Ramos (cell line): Measurements from ENCODE around the gene PALD1.

ENCODE experiments used
- in situ Hi-C: fragments of 300-500 bp; cut with MboI; formaldehyde crosslinking; loops from one replicate; pipeline ENCODE4 v1.14.3; 2022; ENCODE audit warnings: low sequenced_read_pairs; ENCODE audit not compliant: unreplicated experiment

The PALD1 gene

DNA sequence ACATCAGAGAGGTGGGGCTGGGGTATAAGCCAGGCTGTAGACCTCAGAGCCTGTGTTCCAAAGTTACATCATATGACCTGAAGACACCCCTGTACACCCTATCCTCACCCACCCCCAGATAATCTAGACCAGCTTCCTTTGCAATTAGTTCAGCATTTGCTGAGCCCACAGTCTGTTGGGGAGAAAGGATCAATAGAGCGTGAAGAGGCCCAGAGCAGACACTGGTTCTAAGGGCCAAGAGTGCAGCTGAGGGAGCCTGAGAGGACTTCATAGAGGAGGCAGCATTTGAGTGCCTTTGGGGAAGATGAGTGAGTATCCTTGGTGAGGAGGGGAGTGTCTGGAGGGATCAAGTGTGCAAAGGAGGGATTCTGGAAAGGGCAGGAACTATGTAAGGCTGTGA is 65.3 kb downstream of the PALD1 start:
- in situ Hi-C loops = no loop called here

GRCh38 chr10:70544431-70545340 is 66.1 kb downstream of the PALD1 start:
- in situ Hi-C loops = loop anchor here (5.0 kb wide), 1 partner anchor 218 kb away; no protein-coding TSS in a partner anchor

DNA sequence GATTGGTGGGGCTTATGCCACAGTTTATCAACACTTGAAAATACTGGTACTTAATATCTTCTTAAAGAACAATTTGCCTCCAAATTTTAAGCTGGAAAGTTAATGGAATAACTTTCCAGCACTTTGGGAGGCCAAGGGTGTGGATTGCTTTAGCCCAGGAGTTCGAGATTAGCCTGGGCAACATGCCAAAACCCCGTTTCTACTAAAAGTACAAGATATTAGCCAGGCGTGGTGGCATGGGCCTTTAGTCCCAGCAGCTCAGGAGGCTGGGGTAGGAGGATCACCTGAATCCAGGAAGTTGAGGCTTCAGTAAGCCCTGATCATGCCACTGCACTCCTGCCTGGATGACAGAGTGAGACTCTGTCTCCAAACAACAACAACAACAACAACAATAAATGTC is 68.0 kb downstream of the PALD1 start:
- in situ Hi-C loops = loop anchor here (5.0 kb wide), 1 partner anchor 216 kb away; no protein-coding TSS in a partner anchor

DNA sequence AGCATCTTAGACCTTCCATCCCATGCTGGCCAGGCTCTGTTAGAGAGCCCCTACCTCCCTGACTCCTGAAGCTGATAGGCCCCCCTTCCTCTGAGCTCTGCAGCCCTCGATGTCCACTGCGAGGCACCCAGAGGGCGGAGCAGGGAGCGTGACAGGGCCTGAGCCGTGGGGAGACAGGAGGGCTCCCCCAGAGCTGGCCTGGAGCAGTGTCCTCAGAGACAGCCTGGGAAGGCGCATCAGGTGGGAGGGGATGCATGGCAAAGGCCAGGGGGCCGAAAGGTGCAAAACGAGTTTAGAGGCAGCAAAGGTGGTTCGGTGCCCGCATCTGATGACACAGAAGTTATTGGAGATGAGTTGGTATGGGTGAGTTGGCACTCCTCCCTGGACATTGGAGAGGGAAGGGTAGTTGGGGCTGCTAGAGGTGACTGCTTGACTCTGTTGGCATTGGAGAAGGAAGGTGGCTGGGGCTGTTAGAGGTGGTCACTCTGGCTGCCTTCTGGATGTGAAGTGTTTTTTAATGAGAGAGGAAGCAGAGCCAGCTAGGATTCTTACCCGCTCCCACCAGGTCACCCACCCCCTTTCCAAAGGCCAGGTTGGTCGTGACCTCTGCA is 70.9 kb downstream of the PALD1 start:
- in situ Hi-C loops = loop anchor here (5.0 kb wide), 1 partner anchor 213 kb away; no protein-coding TSS in a partner anchor

DNA sequence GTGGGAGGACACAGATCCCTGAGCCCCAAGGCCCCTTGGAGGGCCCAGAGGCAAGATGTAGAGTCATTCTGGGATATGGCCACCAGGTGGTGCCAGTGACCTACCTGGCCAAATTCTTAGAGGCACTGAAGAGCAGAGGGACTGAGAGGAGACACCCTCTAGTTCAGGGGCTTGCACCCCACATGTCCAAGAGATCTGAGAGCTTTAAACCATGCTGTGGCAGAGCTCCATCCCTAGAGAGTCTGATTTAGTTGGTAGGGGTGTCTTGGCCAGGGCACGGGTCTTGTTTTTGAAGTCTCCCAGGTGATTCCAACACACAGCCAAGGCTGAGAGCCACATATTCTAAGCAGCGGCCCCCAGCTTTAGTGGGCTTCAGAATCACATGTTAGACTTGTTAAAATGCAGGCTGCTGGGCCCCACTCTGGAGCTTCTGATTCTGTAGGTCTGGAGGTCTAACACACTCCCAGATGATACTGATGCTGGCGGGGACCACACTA is 71.4 kb downstream of the PALD1 start:
- in situ Hi-C loops = loop anchor here (5.0 kb wide), 2 partner anchors 212 to 332 kb away; no protein-coding TSS in a partner anchor

GRCh38 chr10:70550459-70550858 is 71.9 kb downstream of the PALD1 start:
- in situ Hi-C loops = loop anchor here (5.0 kb wide), 1 partner anchor 332 kb away; no protein-coding TSS in a partner anchor

DNA sequence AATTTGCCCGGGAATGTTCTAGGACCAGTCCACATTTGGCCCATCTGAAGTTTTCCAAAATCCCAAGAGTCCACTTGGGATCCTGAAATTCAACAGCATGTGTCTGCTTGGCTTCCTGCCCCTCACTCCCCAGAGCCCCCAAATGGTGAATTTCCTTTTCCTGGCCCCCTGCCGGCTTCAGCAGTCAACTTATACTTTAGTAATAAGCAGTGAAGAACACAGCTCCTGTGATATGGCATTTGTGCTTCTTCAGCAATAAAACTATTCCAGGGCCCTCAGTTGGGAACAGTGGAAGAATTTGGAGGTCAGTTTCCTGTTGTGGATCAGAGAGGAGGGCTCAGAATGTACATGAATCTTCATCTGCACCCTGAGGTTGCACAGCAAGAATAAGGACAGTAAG is 72.9 kb downstream of the PALD1 start:
- in situ Hi-C loops = loop anchor here (5.0 kb wide), 1 partner anchor 331 kb away; no protein-coding TSS in a partner anchor

DNA sequence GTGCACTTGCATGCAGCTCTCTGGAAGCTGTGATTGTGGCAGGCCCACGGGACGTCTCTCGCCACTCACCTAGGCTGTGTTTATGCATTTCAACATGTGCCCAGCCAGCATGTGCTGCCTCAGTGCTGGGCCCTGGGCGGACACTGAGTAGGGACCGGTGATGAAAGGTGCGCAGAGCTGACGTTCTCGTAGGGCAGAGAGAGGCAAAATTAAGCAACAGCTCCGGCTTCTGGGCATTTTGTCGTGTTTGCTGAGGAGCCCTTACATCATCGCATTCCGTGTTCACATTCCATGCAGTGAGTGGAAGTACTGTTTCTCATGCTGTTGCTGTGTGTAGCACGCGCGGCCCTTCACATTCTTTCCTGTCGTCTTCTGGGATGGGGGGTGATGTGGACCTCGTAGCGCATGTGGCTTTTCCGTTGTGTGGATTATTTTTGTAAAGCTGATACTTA is 73.4 kb downstream of the PALD1 start:
- in situ Hi-C loops = loop anchor here (5.0 kb wide), 1 partner anchor 330 kb away; no protein-coding TSS in a partner anchor

DNA sequence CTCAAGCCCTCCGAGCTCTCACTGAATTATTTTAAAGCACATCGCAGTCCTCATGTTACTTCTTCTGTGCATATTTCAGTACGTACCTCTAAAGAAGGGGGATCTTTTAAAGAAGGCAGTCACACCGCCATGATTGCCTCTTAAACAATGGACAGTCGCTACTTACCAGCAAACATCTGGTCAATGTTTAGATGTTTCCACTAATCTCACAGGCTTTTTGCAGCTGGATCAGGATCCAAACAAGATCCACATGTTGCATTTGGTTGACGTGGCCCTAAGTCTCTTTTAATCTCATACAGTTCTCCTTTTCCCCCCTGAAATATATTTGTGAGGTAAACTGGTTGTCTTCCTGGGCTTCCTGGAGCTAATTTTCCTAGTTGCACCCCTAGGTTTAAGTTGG is 74.0 kb downstream of the PALD1 start:
- in situ Hi-C loops = loop anchor here (5.0 kb wide), 1 partner anchor 330 kb away; no protein-coding TSS in a partner anchor

DNA sequence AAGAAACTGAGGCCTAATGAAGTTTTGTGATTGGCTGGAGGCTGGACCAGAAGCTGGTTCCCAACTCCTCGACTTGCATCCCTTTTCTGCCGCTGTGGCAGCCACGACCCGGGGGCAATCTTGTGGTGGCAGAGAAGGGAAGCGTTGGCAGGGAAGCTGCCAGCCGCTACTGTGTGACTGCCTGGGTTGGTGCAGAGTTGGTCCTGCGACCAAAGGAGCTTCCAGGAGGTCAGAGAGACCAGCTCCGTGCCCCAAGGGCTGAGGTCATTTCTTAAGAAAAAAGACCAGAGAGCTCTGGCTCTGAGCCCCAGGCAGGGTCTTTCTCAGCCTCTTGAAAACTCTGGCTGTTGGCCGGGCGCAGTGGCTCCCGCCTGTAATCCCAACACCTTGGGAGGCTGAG is 76.8 kb downstream of the PALD1 start:
- in situ Hi-C loops = no loop called here

DNA sequence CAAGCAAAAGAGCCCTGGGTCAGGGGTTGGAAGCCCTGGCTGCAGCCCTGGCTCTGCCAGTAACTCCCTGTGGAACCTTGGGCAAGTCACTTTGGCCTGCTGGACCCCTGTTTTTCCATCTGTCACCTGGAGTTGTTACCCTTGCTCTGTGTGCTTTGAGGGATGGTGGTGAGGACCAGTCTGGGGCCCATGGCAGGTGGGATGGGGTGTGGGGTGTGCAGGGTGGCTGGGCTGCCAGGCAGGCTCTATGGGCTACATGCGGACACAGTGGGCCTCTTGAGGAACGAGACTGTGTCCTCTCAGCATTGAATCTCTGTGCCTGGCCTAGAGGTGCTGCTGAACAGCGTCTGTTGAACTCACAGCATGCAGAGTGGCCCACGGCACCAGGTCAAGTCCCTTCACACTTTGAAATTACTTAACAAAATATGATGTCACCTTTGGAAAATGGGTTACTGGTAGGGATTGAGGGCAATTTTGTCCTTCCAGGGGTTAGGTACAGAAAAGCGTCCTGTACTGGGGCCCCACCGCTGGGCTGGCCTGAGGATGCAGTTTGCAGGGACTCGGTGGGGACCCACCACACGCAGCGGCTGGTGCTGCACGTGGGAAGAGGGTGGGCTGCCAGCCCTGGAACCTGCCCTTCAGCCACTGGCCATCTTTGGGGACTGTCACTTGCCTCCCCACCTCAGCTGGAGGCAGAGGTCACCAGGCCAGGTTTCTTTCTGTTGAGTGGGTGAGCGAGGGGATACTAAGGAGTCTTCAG is 78.7 kb downstream of the PALD1 start:
- in situ Hi-C loops = no loop called here

- in situ Hi-C loops = no loop called here
Measured at GRCh38 chr10:70557876-70558275, 79.3 kb downstream of the PALD1 start.

- in situ Hi-C loops = no loop called here
Measured at GRCh38 chr10:70558295-70558694, 79.7 kb downstream of the PALD1 start.

GRCh38 chr10:70558871-70559810 is 80.6 kb downstream of the PALD1 start:
- in situ Hi-C loops = no loop called here

DNA sequence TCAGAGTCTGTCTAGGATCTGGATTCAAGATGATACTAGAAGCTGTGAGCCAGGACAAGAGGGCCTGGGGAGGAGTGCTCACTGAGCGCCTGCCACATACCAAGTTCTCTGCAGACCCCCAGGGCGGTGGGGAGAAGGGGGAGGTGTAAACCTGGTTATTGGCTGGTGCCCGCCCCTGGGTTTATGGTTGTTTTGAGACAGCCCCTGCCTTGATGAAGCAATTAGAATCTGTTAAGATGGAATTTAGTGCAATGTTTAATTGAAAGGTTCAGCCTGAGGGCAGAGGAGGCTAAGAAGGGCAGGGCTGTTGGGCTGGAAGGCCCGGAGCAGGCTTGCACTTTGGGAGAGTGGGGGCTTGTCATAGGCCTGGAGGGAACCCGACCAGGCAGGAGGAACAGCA is 81.3 kb downstream of the PALD1 start:
- in situ Hi-C loops = no loop called here

- in situ Hi-C loops = no loop called here
Measured at GRCh38 chr10:70560511-70560941, 82.0 kb downstream of the PALD1 start.

DNA sequence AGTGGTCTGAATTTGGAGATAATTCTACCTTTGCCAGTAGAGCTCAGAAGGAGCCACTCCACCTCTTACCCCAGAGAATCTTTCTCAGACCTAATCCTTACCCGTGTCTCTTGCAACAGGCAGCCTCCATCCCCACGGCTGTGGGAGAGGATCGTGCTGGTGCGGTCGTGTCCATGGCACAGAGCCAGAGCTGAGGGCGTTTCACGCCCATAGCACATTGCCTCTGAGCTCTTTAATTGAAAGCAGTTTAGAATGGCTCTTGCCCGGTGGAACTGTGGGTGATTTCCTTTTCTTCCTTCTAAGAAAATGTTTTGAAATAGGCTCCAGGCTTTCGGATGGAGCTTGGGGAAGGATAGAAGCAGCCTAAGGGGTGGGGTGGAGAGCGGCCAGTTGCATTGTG is 82.5 kb downstream of the PALD1 start:
- in situ Hi-C loops = no loop called here

DNA sequence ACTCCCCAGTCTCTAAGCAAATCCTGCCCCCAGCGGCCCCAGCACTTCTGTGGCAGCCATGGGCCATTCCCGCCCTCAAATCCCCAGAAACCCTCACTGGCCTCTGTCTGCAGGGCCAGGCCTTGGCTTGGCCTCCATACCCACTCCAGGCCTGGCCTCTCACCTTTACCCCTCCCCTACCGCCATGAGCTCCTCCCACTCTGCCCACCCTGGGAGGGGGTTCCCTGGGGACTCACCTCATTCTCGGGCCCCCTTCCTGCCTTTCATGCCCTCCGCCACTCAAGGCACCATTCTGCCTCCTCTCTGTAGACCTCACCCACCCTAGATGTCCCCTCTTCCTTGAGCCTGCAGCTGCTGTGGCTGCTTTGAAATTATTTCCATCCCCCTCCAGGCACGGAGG is 83.0 kb downstream of the PALD1 start:
- in situ Hi-C loops = no loop called here
